ENCODE measurements around the gene BNIP3. TPM values are rescaled to one million over a fixed set of nuclear protein-coding genes. Genes with fewer than 3 reads are reported as not detected.
A peak's percentile ranks its signal among the peaks of the same experiment; 100 is the strongest.

Gene BNIP3
- total RNA-seq, 2 experiments from 2014 or later: 59.0 to 62.2 TPM

- Mint-ChIP-seq H3K4me1 (peaks cover 17% of the 10 kb centered on the region), H3K27me3 (no peaks in the 10 kb centered on the region), H3K9me3 (no peaks in the 10 kb centered on the region), H3K36me3 (ENCODE audit: low read depth) (peaks cover 28% of the 10 kb centered on the region), H3K4me3 (no peak overlapping the region), H3K27ac (no peak overlapping the region)
- ChIA-PET POLR2A (no interaction called here), CTCF (no interaction called here)
- no peak for DNase-seq
Measured at GRCh38 chr10:131937836-131938235, 43.9 kb downstream of the BNIP3 start.

GRCh38 chr10:131936736-131937135, 45.0 kb downstream of the BNIP3 start:
- H3K4me3 Mint-ChIP-seq: no peak overlapping the region
- H3K36me3 Mint-ChIP-seq (ENCODE audit: low read depth): peaks cover 28% of the 10 kb centered on the region
- ChIA-PET POLR2A (no interaction called here), CTCF (no interaction called here)
- H3K27ac Mint-ChIP-seq: peak overlapping the region; percentile 57
- no peak for DNase-seq
- H3K4me1 Mint-ChIP-seq: peaks cover 24% of the 10 kb centered on the region
- no peaks in the 10 kb centered on the region for H3K27me3 Mint-ChIP-seq
- H3K9me3 Mint-ChIP-seq: no peaks in the 10 kb centered on the region

GRCh38 chr10:131936294-131936693, 45.4 kb downstream of the BNIP3 start:
- Mint-ChIP-seq H3K4me3 (no peak overlapping the region), H3K36me3 (ENCODE audit: low read depth) (peaks cover 28% of the 10 kb centered on the region), H3K27me3 (no peaks in the 10 kb centered on the region), H3K4me1 (peaks cover 28% of the 10 kb centered on the region), H3K27ac (no peak overlapping the region), H3K9me3 (no peaks in the 10 kb centered on the region)
- ChIA-PET CTCF (no interaction called here), POLR2A (no interaction called here)
- no peak for DNase-seq

GRCh38 chr10:131935260-131935659, 46.5 kb downstream of the BNIP3 start:
- peaks cover 39% of the 10 kb centered on the region for H3K4me1 Mint-ChIP-seq
- no peak overlapping the region for H3K4me3 Mint-ChIP-seq
- peak overlapping the region; percentile 54 for H3K27ac Mint-ChIP-seq
- no peak for DNase-seq
- H3K9me3 Mint-ChIP-seq: no peaks in the 10 kb centered on the region
- H3K36me3 Mint-ChIP-seq (ENCODE audit: low read depth): peaks cover 21% of the 10 kb centered on the region
- ChIA-PET CTCF (no interaction called here), POLR2A (no interaction called here)
- H3K27me3 Mint-ChIP-seq: no peaks in the 10 kb centered on the region

GRCh38 chr10:131934769-131935168, 47.0 kb downstream of the BNIP3 start:
- Mint-ChIP-seq H3K27ac (peak overlapping the region; percentile 46), H3K4me3 (no peak overlapping the region), H3K27me3 (no peaks in the 10 kb centered on the region), H3K36me3 (ENCODE audit: low read depth) (peaks cover 23% of the 10 kb centered on the region), H3K4me1 (peaks cover 44% of the 10 kb centered on the region), H3K9me3 (no peaks in the 10 kb centered on the region)
- DNase-seq: no peak
- CTCF ChIA-PET: no interaction called here
- POLR2A ChIA-PET: no interaction called here

GRCh38 chr10:131933696-131934086, 48.0 kb downstream of the BNIP3 start:
- Mint-ChIP-seq H3K9me3 (no peaks in the 10 kb centered on the region), H3K4me1 (peaks cover 54% of the 10 kb centered on the region), H3K36me3 (ENCODE audit: low read depth) (peaks cover 23% of the 10 kb centered on the region), H3K27ac (no peak overlapping the region), H3K4me3 (no peak overlapping the region), H3K27me3 (no peaks in the 10 kb centered on the region)
- DNase-seq: no peak
- CTCF ChIA-PET: interaction anchor here (0.6 kb wide), 1 partner anchor 1788 kb away, joined by 4 read pairs; no protein-coding TSS in a partner anchor
- POLR2A ChIA-PET: no interaction called here

GRCh38 chr10:131933016-131933695, 48.6 kb downstream of the BNIP3 start:
- H3K27ac Mint-ChIP-seq: no peak overlapping the region
- peaks cover 60% of the 10 kb centered on the region for H3K4me1 Mint-ChIP-seq
- no peak overlapping the region for H3K4me3 Mint-ChIP-seq
- H3K9me3 Mint-ChIP-seq: no peaks in the 10 kb centered on the region
- no peaks in the 10 kb centered on the region for H3K27me3 Mint-ChIP-seq
- CTCF ChIA-PET: interaction anchor here (0.6 kb wide), 1 partner anchor 1788 kb away, joined by 4 read pairs; no protein-coding TSS in a partner anchor
- DNase-seq: no peak
- peaks cover 21% of the 10 kb centered on the region for H3K36me3 Mint-ChIP-seq (ENCODE audit: low read depth)
- POLR2A ChIA-PET: no interaction called here

GRCh38 chr10:131931981-131932380, 49.7 kb downstream of the BNIP3 start:
- no peaks in the 10 kb centered on the region for H3K9me3 Mint-ChIP-seq
- peak overlapping the region; percentile 33 for H3K27ac Mint-ChIP-seq
- DNase-seq: no peak
- POLR2A ChIA-PET: no interaction called here
- no peak overlapping the region for H3K4me3 Mint-ChIP-seq
- peaks cover 18% of the 10 kb centered on the region for H3K36me3 Mint-ChIP-seq (ENCODE audit: low read depth)
- H3K4me1 Mint-ChIP-seq: peaks cover 71% of the 10 kb centered on the region
- CTCF ChIA-PET: no interaction called here
- no peaks in the 10 kb centered on the region for H3K27me3 Mint-ChIP-seq

GRCh38 chr10:131930586-131931330, 51.0 kb downstream of the BNIP3 start:
- H3K4me1 Mint-ChIP-seq: peaks cover 81% of the 10 kb centered on the region
- H3K9me3 Mint-ChIP-seq: no peaks in the 10 kb centered on the region
- ChIA-PET POLR2A (no interaction called here), CTCF (no interaction called here)
- H3K27me3 Mint-ChIP-seq: no peaks in the 10 kb centered on the region
- no peak for DNase-seq
- H3K27ac Mint-ChIP-seq: peak overlapping the region; percentile 32
- peaks cover 20% of the 10 kb centered on the region for H3K36me3 Mint-ChIP-seq (ENCODE audit: low read depth)
- no peak overlapping the region for H3K4me3 Mint-ChIP-seq

- H3K4me3 Mint-ChIP-seq: no peak overlapping the region
- peaks cover 82% of the 10 kb centered on the region for H3K4me1 Mint-ChIP-seq
- peaks cover 3% of the 10 kb centered on the region for H3K9me3 Mint-ChIP-seq
- H3K27ac Mint-ChIP-seq: no peak overlapping the region
- POLR2A ChIA-PET: no interaction called here
- CTCF ChIA-PET: no interaction called here
- peaks cover 24% of the 10 kb centered on the region for H3K36me3 Mint-ChIP-seq (ENCODE audit: low read depth)
- DNase-seq: no peak
- H3K27me3 Mint-ChIP-seq: no peaks in the 10 kb centered on the region
Measured at GRCh38 chr10:131930150-131930549, 51.6 kb downstream of the BNIP3 start.

- no peaks in the 10 kb centered on the region for H3K27me3 Mint-ChIP-seq
- peaks cover 27% of the 10 kb centered on the region for H3K36me3 Mint-ChIP-seq (ENCODE audit: low read depth)
- peaks cover 7% of the 10 kb centered on the region for H3K9me3 Mint-ChIP-seq
- no peak overlapping the region for H3K4me3 Mint-ChIP-seq
- POLR2A ChIA-PET: no interaction called here
- peak overlapping the region; percentile 12 for H3K27ac Mint-ChIP-seq
- CTCF ChIA-PET: no interaction called here
- DNase-seq: no peak
- H3K4me1 Mint-ChIP-seq: peaks cover 78% of the 10 kb centered on the region
Measured at GRCh38 chr10:131929122-131929845, 52.4 kb downstream of the BNIP3 start.

- peak overlapping the region; percentile 14 for H3K4me3 Mint-ChIP-seq
- ChIA-PET CTCF (interaction anchor here (0.9 kb wide), 1 partner anchor 34 kb away, joined by 3 read pairs; no protein-coding TSS in a partner anchor), POLR2A (interaction anchor here (0.5 kb wide), 1 partner anchor 1627 kb away, joined by 3 read pairs; no protein-coding TSS in a partner anchor)
- H3K9me3 Mint-ChIP-seq: peaks cover 7% of the 10 kb centered on the region
- peaks cover 28% of the 10 kb centered on the region for H3K36me3 Mint-ChIP-seq (ENCODE audit: low read depth)
- peak overlapping the region; percentile 78 for H3K27ac Mint-ChIP-seq
- peaks cover 75% of the 10 kb centered on the region for H3K4me1 Mint-ChIP-seq
- H3K27me3 Mint-ChIP-seq: no peaks in the 10 kb centered on the region
- no peak for DNase-seq
Measured at GRCh38 chr10:131928248-131929095, 53.3 kb downstream of the BNIP3 start.
